GM12878 (cell line): ENCODE measurements around the gene CEBPE. TPM values are rescaled to one million over a fixed set of nuclear protein-coding genes. Genes with fewer than 3 reads are reported as not detected.

Experiments
- ATAC-seq: fragments of 200-7000 bp; cut with Tn5 transposase; 3 replicates; pipeline ENCODE4 v1.9.1; 2020; ENCODE audit warnings: mild to moderate bottlenecking, moderate library complexity
- BruUV-seq: library from RNA; stranded (reverse); fragments of 400-500 nt; replicated peaks from 2 replicates; lab custom pipeline; 2021; lab: Mats Ljungman, UMichigan
- CTCF ChIA-PET: fragments of 300-600 bp; sonication (Branson Sonifier 250); formaldehyde crosslinking; extraction: SDS; loops from one replicate; lab custom pipeline; 2021; ENCODE audit warnings: inconsistent platforms; lab: Yijun Ruan, JAX
- POLR2A ChIA-PET: fragments of 350-600 bp; formaldehyde crosslinking; extraction: SDS; loops from one replicate; lab custom pipeline; 2021; ENCODE audit warnings: inconsistent platforms; lab: Charles Lee
- RAD21 ChIA-PET: fragments of 300-600 bp; sonication (Branson Sonifier 250); formaldehyde crosslinking; loops from one replicate; lab custom pipeline; 2023; ENCODE audit warnings: antibody characterized with exemption; ENCODE audit not compliant: unreplicated experiment; lab: Charles Lee
- SMC1A ChIA-PET: fragments of 300-600 bp; sonication (Branson Sonifier 250); formaldehyde crosslinking; loops from one replicate; lab custom pipeline; 2023; ENCODE audit not compliant: unreplicated experiment, uncharacterized antibody; lab: Charles Lee
- DNase-seq: peaks from one replicate; pipeline ENCODE4 v3.0.0-alpha.2; 2011; ENCODE audit warnings: low read depth, low spot score
- FAIRE-seq: peaks from 3 replicates; lab custom pipeline; 2011; peaks lifted over from hg19 to GRCh38; lab: Jason Lieb, UNC
- H2AFZ ChIP-seq: 2 replicates; pipeline ENCODE4 v1.6.0; 2011; ENCODE audit warnings: low read depth, low read length, control low read depth; ENCODE audit not compliant: control insufficient read depth
- H3K27ac ChIP-seq: 2 replicates; pipeline ENCODE4 v1.5.1; 2011; ENCODE audit warnings: control low read depth; ENCODE audit not compliant: control insufficient read depth, insufficient read depth
- H3K27me3 ChIP-seq, 2 experiments: replicated peaks in 1 of 2; 2 replicates each; pipeline versions ENCODE4 v1.6.0 to v1.6.1; 2011; ENCODE audit warnings: low read length in 1 of 2; ENCODE audit not compliant: control insufficient read depth in 2 of 2, insufficient read depth in 2 of 2
- H3K36me3 ChIP-seq, 2 experiments: 2 replicates each; pipeline ENCODE4 v1.5.1; 2011; ENCODE audit warnings: low read length in 1 of 2; ENCODE audit not compliant: control insufficient read depth in 2 of 2, insufficient read depth in 2 of 2
- H3K4me1 ChIP-seq: 2 replicates; pipeline ENCODE4 v1.6.1; 2011; ENCODE audit warnings: mild to moderate bottlenecking, low read length, moderate library complexity, mixed read lengths; ENCODE audit not compliant: control insufficient read depth, insufficient read depth
- H3K4me2 ChIP-seq: 2 replicates; pipeline ENCODE4 v1.6.0; 2011; ENCODE audit warnings: control low read depth; ENCODE audit not compliant: control insufficient read depth, insufficient read depth
- H3K4me3 ChIP-seq: fragments of 200-600 bp; sonication (generic); 2 replicates; pipeline ENCODE4 v1.5.1; 2016
- H3K79me2 ChIP-seq: 2 replicates; pipeline ENCODE4 v1.6.0; 2011; ENCODE audit warnings: low read length; ENCODE audit not compliant: control insufficient read depth, insufficient read depth
- H3K9ac ChIP-seq: 2 replicates; pipeline ENCODE4 v1.8.0; 2011; ENCODE audit warnings: low read length, control low read depth, mixed read lengths; ENCODE audit not compliant: control insufficient read depth, insufficient read depth
- H3K9me3 ChIP-seq: replicated peaks from 3 replicates; pipeline ENCODE4 v1.5.1; 2011; ENCODE audit warnings: mild to moderate bottlenecking, low read length; ENCODE audit not compliant: control insufficient read depth, insufficient read depth
- H4K20me1 ChIP-seq: 2 replicates; pipeline ENCODE4 v1.6.0; 2011; ENCODE audit not compliant: control insufficient read depth, insufficient read depth
- CREM ChIP-seq: IDR thresholded peaks from 2 replicates; pipeline ENCODE4 v1.6.1; 2014; ENCODE audit warnings: antibody characterized with exemption, low read depth
- E4F1 ChIP-seq: fragments of 450-650 bp; IDR thresholded peaks from 2 replicates; pipeline ENCODE4 v1.6.1; 2018; ENCODE audit warnings: borderline replicate concordance, mild to moderate bottlenecking; ENCODE audit not compliant: partially characterized antibody
- FOS ChIP-seq: IDR thresholded peaks from 3 replicates; pipeline ENCODE4 v1.6.1; 2011; ENCODE audit warnings: borderline replicate concordance; ENCODE audit not compliant: insufficient read length; ENCODE audit errors: extremely low read depth
- IRF4 ChIP-seq: IDR thresholded peaks from 2 replicates; pipeline ENCODE4 v1.6.1; 2011; ENCODE audit warnings: low read depth, low read length
- IRF5 ChIP-seq: fragments of 450-650 bp; IDR thresholded peaks from 2 replicates; pipeline ENCODE4 v1.6.1; 2017; ENCODE audit warnings: borderline replicate concordance
- MYC ChIP-seq: IDR thresholded peaks from 2 replicates; pipeline ENCODE4 v1.6.1; 2011; ENCODE audit warnings: mild to moderate bottlenecking, low read length, moderate library complexity, inconsistent platforms; ENCODE audit not compliant: insufficient read depth, insufficient replicate concordance, insufficient read length, severe bottlenecking
- NFYB ChIP-seq: IDR thresholded peaks from 2 replicates; pipeline ENCODE4 v1.6.1; 2011; ENCODE audit warnings: low read depth, mild to moderate bottlenecking, low read length, improper control_type of control experiment, moderate library complexity; ENCODE audit not compliant: insufficient read depth
- ZNF207 ChIP-seq: fragments of 450-650 bp; IDR thresholded peaks from 2 replicates; pipeline ENCODE4 v1.6.1; 2014; ENCODE audit warnings: antibody characterized with exemption, mild to moderate bottlenecking, borderline replicate concordance
- WGBS: methylation state at CpG from one replicate; pipeline ENCODE4 v1.1.6; 2016; ENCODE audit warnings: low lambda C conversion rate; ENCODE audit not compliant: insufficient replicate concordance, insufficient coverage; ENCODE audit errors: missing lambda C conversion rate; 5-methylcytosine and 5-hydroxymethylcytosine counted together
- in situ Hi-C: fragments of 300-500 bp; cut with MboI; formaldehyde crosslinking; loops from 9 replicates; pipeline ENCODE4 v1.14.3; 2018; ENCODE audit warnings: mixed read lengths
- intact Hi-C: fragments of 100-400 bp; cut with micrococcal nuclease; formaldehyde crosslinking; loops from one replicate; pipeline ENCODE4 v1.14.2; 2022; ENCODE audit not compliant: unreplicated experiment
- polyA plus RNA-seq, 11 experiments: library from polyadenylated mRNA; depleted of rRNA in 4 of 11; unstranded in 6 of 11; stranded (reverse) in 5 of 11; fragments of >200 nt; fragmentation: Nextera tagmentation in 4 of 11; fragmentation: Illumina TruSeq in 1 of 11; extraction: Ambion mirVana in 4 of 11; extraction: Trizol in 1 of 11; gene quantifications; 1 replicate in 1 of 11; 2 replicates in 10 of 11; pipeline versions ENCODE4 v1.2.1 to v1.2.3, GENCODE V29; 2011 to 2016; ENCODE audit warnings: inconsistent platforms in 2 of 11, missing spikeins in 2 of 11, low read depth in 1 of 11
- total RNA-seq, 4 experiments: library from RNA; depleted of rRNA in 3 of 4; stranded (reverse); fragments of >200 nt in 3 of 4; fragmentation: Illumina TruSeq in 1 of 4; extraction: Trizol in 1 of 4; gene quantifications; 2 replicates each; pipeline versions ENCODE4 v1.2.1 to v1.2.3, GENCODE V29; 2013 to 2021

CEBPE gene
- total and polyA plus RNA-seq, 10 of the 15 experiments (the other 5 are each of a cell fraction or from before 2014, with no cell fraction given), result 0.09 to 0.45 (median 0.24) TPM; not detected in 7

GRCh38 chr14:23112359-23113178 lies 6.5 kb downstream of the CEBPE start:
- Histone ChIP-seq H3K27ac (no peak overlapping the region), H3K4me3 (no peak overlapping the region), H2AFZ (no peak overlapping the region), H3K4me1 (no peaks in the 10 kb centered on the region), H3K79me2 (no peaks in the 10 kb centered on the region), H4K20me1 (no peaks in the 10 kb centered on the region), H3K27me3 (peaks cover 0 to 7% of the 10 kb centered on the region in 2 experiments; a peak in 3 of 4 replicates), H3K36me3 (no peaks in the 10 kb centered on the region), H3K9me3 (no peaks in the 10 kb centered on the region), H3K4me2 (no peak overlapping the region), H3K9ac (no peak overlapping the region)
- in situ Hi-C loops (no loop called here), intact Hi-C loops (no loop called here)
- WGBS, result 19% methylated on average over 12 of the region's 12 CpGs
- FAIRE-seq, result no peak
- TF ChIP-seq IRF4, result no peak
- no peak for TF ChIP-seq NFYB
- SMC1A ChIA-PET, result interaction anchor here (1.2 kb wide), 1 partner anchor 11 kb away, joined by 3 read pairs; no protein-coding TSS in a partner anchor
- CTCF ChIA-PET, result interaction anchor here (0.6 to 5.4 kb wide), 6 partner anchors 8 to 74 kb away, joined by 3 to 45 read pairs (median 4); partner anchors contain the start of gene CEBPE
- RAD21 ChIA-PET, result interaction anchor here (0.5 to 2.0 kb wide), 3 partner anchors 8 to 169 kb away, joined by 4 to 5 read pairs (median 4); no protein-coding TSS in a partner anchor
- DNase-seq, result no peak
- POLR2A ChIA-PET, result no interaction called here
- no TSS peak for BruUV-seq
- ATAC-seq, result no peak; the same call in 1 of the 3 replicates

- Histone ChIP-seq H3K27ac (no peak overlapping the region), H3K9me3 (no peaks in the 10 kb centered on the region), H3K9ac (no peak overlapping the region), H3K36me3 (no peaks in the 10 kb centered on the region), H3K4me2 (no peak overlapping the region), H3K27me3 (peaks cover 0 to 7% of the 10 kb centered on the region in 2 experiments; a peak in 3 of 4 replicates), H3K4me1 (no peaks in the 10 kb centered on the region), H3K79me2 (no peaks in the 10 kb centered on the region), H2AFZ (no peak overlapping the region), H4K20me1 (no peaks in the 10 kb centered on the region; the same call in 1 of the 2 replicates), H3K4me3 (no peak overlapping the region)
- FAIRE-seq (no peak), ATAC-seq (no peak), DNase-seq (no peak)
- BruUV-seq, result no TSS peak
- CTCF ChIA-PET, result interaction anchor here (0.7 to 5.4 kb wide), 6 partner anchors 9 to 42 kb away, joined by 3 to 45 read pairs (median 5); partner anchors contain the start of gene CEBPE
- RAD21 ChIA-PET, result no interaction called here
- POLR2A ChIA-PET, result no interaction called here
- WGBS, result 12% methylated on average over 5 of the region's 5 CpGs
- intact Hi-C loops (no loop called here), in situ Hi-C loops (no loop called here)
- SMC1A ChIA-PET, result interaction anchor here (1.3 kb wide), 1 partner anchor 42 kb away, joined by 5 read pairs; no protein-coding TSS in a partner anchor
- TF ChIP-seq CREM (no peak), ZNF207 (no peak), IRF5 (no peak), E4F1 (peak; percentile 5), FOS (no peak), MYC (no peak)
Measured at GRCh38 chr14:23110579-23111365, 8.3 kb downstream of the CEBPE start.
